WTC11 (cell line): ENCODE results near the gene FOXQ1. TPM values are rescaled to one million over a fixed set of nuclear protein-coding genes. Genes with fewer than 3 reads are reported as not detected.
A peak's percentile ranks its signal among the peaks of the same experiment; 100 is the strongest.

Experiments
- ATAC-seq: fragments of 200-7000 bp; cut with Tn5 transposase; 2 replicates; pipeline ENCODE4 v1.10.0; 2021; ENCODE audit warnings: mild to moderate bottlenecking, moderate library complexity
- CTCF ChIA-PET: fragments of 300-600 bp; sonication (Branson Sonifier 250); formaldehyde crosslinking; loops from one replicate; lab custom pipeline; 2021; ENCODE audit warnings: antibody characterized with exemption; lab: Charles Lee
- POLR2A ChIA-PET: fragments of 350-600 bp; sonication (Branson Sonifier 250); formaldehyde crosslinking; loops from one replicate; lab custom pipeline; 2021; ENCODE audit warnings: antibody characterized with exemption; lab: Charles Lee
- DNase-seq: peaks from one replicate; pipeline ENCODE4 v3.0.0; 2021; ENCODE audit warnings: low spot score
- H3K27ac Mint-ChIP-seq: 2 replicates; pipeline ENCODE4 v1.8.0; 2021; ENCODE audit warnings: mixed read lengths
- H3K27me3 Mint-ChIP-seq: 2 replicates; pipeline ENCODE4 v1.8.0; 2021; ENCODE audit warnings: low read depth, mild to moderate bottlenecking, moderate library complexity, mixed read lengths
- H3K36me3 Mint-ChIP-seq: 2 replicates; pipeline ENCODE4 v1.8.0; 2021; ENCODE audit warnings: mixed read lengths
- H3K4me1 Mint-ChIP-seq: 2 replicates; pipeline ENCODE4 v1.8.0; 2022; ENCODE audit warnings: mixed read lengths
- H3K4me3 Mint-ChIP-seq: 2 replicates; pipeline ENCODE4 v1.8.0; 2021; ENCODE audit warnings: mild to moderate bottlenecking, moderate library complexity, mixed read lengths
- H3K9me3 Mint-ChIP-seq: 2 replicates; pipeline ENCODE4 v1.8.0; 2021; ENCODE audit warnings: mixed read lengths
- ELF4 ChIP-seq: sonication (generic); formaldehyde crosslinking; IDR thresholded peaks from 2 replicates; pipeline ENCODE4 v1.8.1; 2022; ENCODE audit warnings: low read depth, mild to moderate bottlenecking, moderate library complexity, missing genetic modification reagents
- ETV6 ChIP-seq: sonication (generic); formaldehyde crosslinking; IDR thresholded peaks from 2 replicates; pipeline ENCODE4 v1.8.1; 2022; ENCODE audit warnings: mild to moderate bottlenecking, missing genetic modification reagents
- FOXK1 ChIP-seq: sonication (generic); formaldehyde crosslinking; IDR thresholded peaks from 2 replicates; pipeline ENCODE4 v1.8.0; 2022; ENCODE audit warnings: mild to moderate bottlenecking, moderate library complexity, missing genetic modification reagents
- FOXP1 ChIP-seq: sonication (generic); formaldehyde crosslinking; IDR thresholded peaks from 2 replicates; pipeline ENCODE4 v1.8.0; 2022; ENCODE audit warnings: missing genetic modification reagents, mild to moderate bottlenecking, moderate library complexity, borderline replicate concordance
- GABPB1 ChIP-seq: sonication (generic); formaldehyde crosslinking; IDR thresholded peaks from 2 replicates; pipeline ENCODE4 v1.8.1; 2023; ENCODE audit warnings: mild to moderate bottlenecking, missing genetic modification reagents
- GRHL2 ChIP-seq: fragments of 250-450 bp; sonication (Bioruptor Pico); IDR thresholded peaks from 2 replicates; pipeline ENCODE4 v1.8.0; 2022; ENCODE audit warnings: mild to moderate bottlenecking, moderate library complexity; ENCODE audit not compliant: insufficient replicate concordance, severe bottlenecking
- KAT7 ChIP-seq: sonication (generic); formaldehyde crosslinking; IDR thresholded peaks from 2 replicates; pipeline ENCODE4 v1.8.1; 2023; ENCODE audit warnings: missing genetic modification reagents, mild to moderate bottlenecking, borderline replicate concordance
- NFE2L1 ChIP-seq: sonication (generic); formaldehyde crosslinking; IDR thresholded peaks from 2 replicates; pipeline ENCODE4 v1.8.1; 2023; ENCODE audit warnings: missing genetic modification reagents
- NR1H2 ChIP-seq: sonication (generic); formaldehyde crosslinking; IDR thresholded peaks from 2 replicates; pipeline ENCODE4 v1.9.0; 2021; ENCODE audit warnings: mild to moderate bottlenecking, moderate library complexity, missing genetic modification reagents
- RORB ChIP-seq: fragments of 250-450 bp; sonication (Bioruptor Pico); IDR thresholded peaks from 2 replicates; pipeline ENCODE4 v1.9.0; 2021; ENCODE audit warnings: mild to moderate bottlenecking
- TCF7 ChIP-seq: sonication (generic); formaldehyde crosslinking; IDR thresholded peaks from 2 replicates; pipeline ENCODE4 v1.8.0; 2022; ENCODE audit warnings: mild to moderate bottlenecking, low read depth, missing genetic modification reagents, moderate library complexity
- ZNF219 ChIP-seq: sonication (generic); formaldehyde crosslinking; IDR thresholded peaks from 2 replicates; pipeline ENCODE4 v1.8.0; 2023; ENCODE audit warnings: missing genetic modification reagents, mild to moderate bottlenecking, borderline replicate concordance
- ZNF281 ChIP-seq: sonication (generic); formaldehyde crosslinking; IDR thresholded peaks from 2 replicates; pipeline ENCODE4 v1.8.0; 2023; ENCODE audit warnings: mild to moderate bottlenecking, missing genetic modification reagents
- ZNF416 ChIP-seq: fragments of 250-450 bp; sonication (Bioruptor Pico); IDR thresholded peaks from 2 replicates; pipeline ENCODE4 v1.9.0; 2021; ENCODE audit warnings: mild to moderate bottlenecking, inconsistent platforms
- total RNA-seq: library from RNA; stranded (reverse); gene quantifications from 3 replicates; pipeline ENCODE4 v1.2.3, GENCODE V29; 2021
- TF ChIP-seq, protein P1 (sequence below): sonication (generic); formaldehyde crosslinking; conservative IDR thresholded peaks from 2 replicates; pipeline ENCODE4 v1.8.1; 2022; ENCODE audit warnings: mild to moderate bottlenecking, missing genetic modification reagents
- TF ChIP-seq, protein P2 (sequence below): sonication (generic); formaldehyde crosslinking; IDR thresholded peaks from 2 replicates; pipeline ENCODE4 v1.8.1; 2022; ENCODE audit warnings: mild to moderate bottlenecking, missing genetic modification reagents, moderate library complexity, borderline replicate concordance
- TF ChIP-seq, protein P3 (sequence below): fragments of 250-450 bp; sonication (Bioruptor Pico); IDR thresholded peaks from 2 replicates; pipeline ENCODE4 v1.9.0; 2021; ENCODE audit warnings: mild to moderate bottlenecking, borderline replicate concordance
- TF ChIP-seq, protein P4 (sequence below): fragments of 250-450 bp; sonication (Bioruptor Pico); IDR thresholded peaks from 2 replicates; pipeline ENCODE4 v1.8.0; 2021; ENCODE audit warnings: mild to moderate bottlenecking

Gene FOXQ1
- total RNA-seq, 1 experiment from 2014 or later, result 0.35 TPM

GRCh38 chr6:1346558-1347091 lies 34.7 kb downstream of the FOXQ1 start (continued):
- no peak for TF ChIP-seq NFE2L1 (CRISPR knock-in tag)
- TF ChIP-seq GRHL2 (CRISPR knock-in tag), result no peak
- TF ChIP-seq, all 79 proteins: peak for 0

GRCh38 chr6:1347161-1347560 lies 35.3 kb downstream of the FOXQ1 start:
- ATAC-seq (no peak), DNase-seq (no peak)
- CTCF ChIA-PET, result interaction anchor here (0.7 to 1.4 kb wide), 5 partner anchors 11 to 176 kb away, joined by 3 to 7 read pairs (median 4); no protein-coding TSS in a partner anchor
- POLR2A ChIA-PET, result no interaction called here
- TF ChIP-seq, protein P1, sequence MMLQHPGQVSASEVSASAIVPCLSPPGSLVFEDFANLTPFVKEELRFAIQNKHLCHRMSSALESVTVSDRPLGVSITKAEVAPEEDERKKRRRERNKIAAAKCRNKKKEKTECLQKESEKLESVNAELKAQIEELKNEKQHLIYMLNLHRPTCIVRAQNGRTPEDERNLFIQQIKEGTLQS (CRISPR knock-in tag), result no peak
- no peak for TF ChIP-seq GABPB1
- no peak for TF ChIP-seq ZNF281 (CRISPR knock-in tag)
- H3K27me3 Mint-ChIP-seq, result peaks cover 4% of the 10 kb centered on the region
- H3K9me3 Mint-ChIP-seq, result peaks cover 48% of the 10 kb centered on the region
- H3K36me3 Mint-ChIP-seq, result peaks cover 47% of the 10 kb centered on the region
- H3K4me3 Mint-ChIP-seq, result no peak overlapping the region
- no peak overlapping the region for H3K27ac Mint-ChIP-seq
- H3K4me1 Mint-ChIP-seq, result peaks cover 38% of the 10 kb centered on the region

GRCh38 chr6:1348675-1349074 lies 36.8 kb downstream of the FOXQ1 start:
- peaks cover 56% of the 10 kb centered on the region for H3K36me3 Mint-ChIP-seq
- POLR2A ChIA-PET, result interaction anchor here (0.9 kb wide), 1 partner anchor 36 kb away, joined by 3 read pairs; no protein-coding TSS in a partner anchor
- no peak overlapping the region for H3K4me3 Mint-ChIP-seq
- peak overlapping the region; percentile 80 for H3K27ac Mint-ChIP-seq
- ATAC-seq (peak; percentile 94), DNase-seq (no peak)
- peaks cover 4% of the 10 kb centered on the region for H3K27me3 Mint-ChIP-seq
- CTCF ChIA-PET, result interaction anchor here (0.9 to 1.2 kb wide), 4 partner anchors 49 to 756 kb away, joined by 3 to 7 read pairs (median 4); no protein-coding TSS in a partner anchor
- peaks cover 56% of the 10 kb centered on the region for H3K9me3 Mint-ChIP-seq
- H3K4me1 Mint-ChIP-seq, result peaks cover 38% of the 10 kb centered on the region
- TF ChIP-seq KAT7 (CRISPR knock-in tag) (no peak), FOXK1 (CRISPR knock-in tag) (0 out of 2 replicates have a peak, but pooled peaks have one; percentile 36), NR1H2 (CRISPR knock-in tag) (no peak), ZNF219 (CRISPR knock-in tag) (no peak), ETV6 (CRISPR knock-in tag) (no peak; the same call in 1 of the 2 replicates), TCF7 (CRISPR knock-in tag) (no peak), GRHL2 (CRISPR knock-in tag) (no peak), ELF4 (CRISPR knock-in tag) (no peak), RORB (CRISPR knock-in tag) (no peak), ZNF281 (CRISPR knock-in tag) (no peak), FOXP1 (CRISPR knock-in tag) (no peak), ZNF416 (CRISPR knock-in tag) (no peak)
- TF ChIP-seq, protein P1 (CRISPR knock-in tag), result no peak
- TF ChIP-seq, protein P2, sequence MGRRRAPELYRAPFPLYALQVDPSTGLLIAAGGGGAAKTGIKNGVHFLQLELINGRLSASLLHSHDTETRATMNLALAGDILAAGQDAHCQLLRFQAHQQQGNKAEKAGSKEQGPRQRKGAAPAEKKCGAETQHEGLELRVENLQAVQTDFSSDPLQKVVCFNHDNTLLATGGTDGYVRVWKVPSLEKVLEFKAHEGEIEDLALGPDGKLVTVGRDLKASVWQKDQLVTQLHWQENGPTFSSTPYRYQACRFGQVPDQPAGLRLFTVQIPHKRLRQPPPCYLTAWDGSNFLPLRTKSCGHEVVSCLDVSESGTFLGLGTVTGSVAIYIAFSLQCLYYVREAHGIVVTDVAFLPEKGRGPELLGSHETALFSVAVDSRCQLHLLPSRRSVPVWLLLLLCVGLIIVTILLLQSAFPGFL (CRISPR knock-in tag), result no peak
- TF ChIP-seq, protein P3, sequence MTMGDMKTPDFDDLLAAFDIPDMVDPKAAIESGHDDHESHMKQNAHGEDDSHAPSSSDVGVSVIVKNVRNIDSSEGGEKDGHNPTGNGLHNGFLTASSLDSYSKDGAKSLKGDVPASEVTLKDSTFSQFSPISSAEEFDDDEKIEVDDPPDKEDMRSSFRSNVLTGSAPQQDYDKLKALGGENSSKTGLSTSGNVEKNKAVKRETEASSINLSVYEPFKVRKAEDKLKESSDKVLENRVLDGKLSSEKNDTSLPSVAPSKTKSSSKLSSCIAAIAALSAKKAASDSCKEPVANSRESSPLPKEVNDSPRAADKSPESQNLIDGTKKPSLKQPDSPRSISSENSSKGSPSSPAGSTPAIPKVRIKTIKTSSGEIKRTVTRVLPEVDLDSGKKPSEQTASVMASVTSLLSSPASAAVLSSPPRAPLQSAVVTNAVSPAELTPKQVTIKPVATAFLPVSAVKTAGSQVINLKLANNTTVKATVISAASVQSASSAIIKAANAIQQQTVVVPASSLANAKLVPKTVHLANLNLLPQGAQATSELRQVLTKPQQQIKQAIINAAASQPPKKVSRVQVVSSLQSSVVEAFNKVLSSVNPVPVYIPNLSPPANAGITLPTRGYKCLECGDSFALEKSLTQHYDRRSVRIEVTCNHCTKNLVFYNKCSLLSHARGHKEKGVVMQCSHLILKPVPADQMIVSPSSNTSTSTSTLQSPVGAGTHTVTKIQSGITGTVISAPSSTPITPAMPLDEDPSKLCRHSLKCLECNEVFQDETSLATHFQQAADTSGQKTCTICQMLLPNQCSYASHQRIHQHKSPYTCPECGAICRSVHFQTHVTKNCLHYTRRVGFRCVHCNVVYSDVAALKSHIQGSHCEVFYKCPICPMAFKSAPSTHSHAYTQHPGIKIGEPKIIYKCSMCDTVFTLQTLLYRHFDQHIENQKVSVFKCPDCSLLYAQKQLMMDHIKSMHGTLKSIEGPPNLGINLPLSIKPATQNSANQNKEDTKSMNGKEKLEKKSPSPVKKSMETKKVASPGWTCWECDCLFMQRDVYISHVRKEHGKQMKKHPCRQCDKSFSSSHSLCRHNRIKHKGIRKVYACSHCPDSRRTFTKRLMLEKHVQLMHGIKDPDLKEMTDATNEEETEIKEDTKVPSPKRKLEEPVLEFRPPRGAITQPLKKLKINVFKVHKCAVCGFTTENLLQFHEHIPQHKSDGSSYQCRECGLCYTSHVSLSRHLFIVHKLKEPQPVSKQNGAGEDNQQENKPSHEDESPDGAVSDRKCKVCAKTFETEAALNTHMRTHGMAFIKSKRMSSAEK (CRISPR knock-in tag), result peak; percentile 44; the same call in 1 of the 2 replicates
- TF ChIP-seq, protein P4, sequence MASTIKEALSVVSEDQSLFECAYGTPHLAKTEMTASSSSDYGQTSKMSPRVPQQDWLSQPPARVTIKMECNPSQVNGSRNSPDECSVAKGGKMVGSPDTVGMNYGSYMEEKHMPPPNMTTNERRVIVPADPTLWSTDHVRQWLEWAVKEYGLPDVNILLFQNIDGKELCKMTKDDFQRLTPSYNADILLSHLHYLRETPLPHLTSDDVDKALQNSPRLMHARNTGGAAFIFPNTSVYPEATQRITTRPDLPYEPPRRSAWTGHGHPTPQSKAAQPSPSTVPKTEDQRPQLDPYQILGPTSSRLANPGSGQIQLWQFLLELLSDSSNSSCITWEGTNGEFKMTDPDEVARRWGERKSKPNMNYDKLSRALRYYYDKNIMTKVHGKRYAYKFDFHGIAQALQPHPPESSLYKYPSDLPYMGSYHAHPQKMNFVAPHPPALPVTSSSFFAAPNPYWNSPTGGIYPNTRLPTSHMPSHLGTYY (CRISPR knock-in tag), result no peak
